COLO829 (cell line): ENCODE results near the gene PRKCA.

ENCODE experiments used
- DNase-seq: peaks from one replicate; pipeline ENCODE4 v3.0.0; 2012; ENCODE audit warnings: low spot score

The PRKCA gene

GRCh38 chr17:66810951-66811682 lies 508.7 kb downstream of the PRKCA start:
- DNase-seq: no peak

GRCh38 chr17:66811683-66812054 lies 509.3 kb downstream of the PRKCA start:
- no peak for DNase-seq

GRCh38 chr17:66812571-66812970 lies 510.2 kb downstream of the PRKCA start:
- DNase-seq: no peak

GRCh38 chr17:66813296-66813695 lies 510.9 kb downstream of the PRKCA start:
- DNase-seq: no peak

- no peak for DNase-seq
These were observed 511.6 kb downstream of the PRKCA start for GRCh38 chr17:66814026-66814425.

- no peak for DNase-seq
These were observed 512.2 kb downstream of the PRKCA start for GRCh38 chr17:66814570-66814969.

GRCh38 chr17:66817750-66818149 lies 515.3 kb downstream of the PRKCA start:
- no peak for DNase-seq

- DNase-seq: no peak
These were observed 517.1 kb downstream of the PRKCA start for GRCh38 chr17:66819466-66819865.

GRCh38 chr17:66822009-66822408 lies 519.6 kb downstream of the PRKCA start:
- DNase-seq: no peak

GRCh38 chr17:66826856-66827255 lies 524.4 kb downstream of the PRKCA start:
- no peak for DNase-seq

GRCh38 chr17:66829386-66829864 lies 527.0 kb downstream of the PRKCA start:
- DNase-seq: peak; percentile 27

GRCh38 chr17:66829883-66830282 lies 527.5 kb downstream of the PRKCA start:
- no peak for DNase-seq

- no peak for DNase-seq
These were observed 528.0 kb downstream of the PRKCA start for GRCh38 chr17:66830451-66830850.

GRCh38 chr17:66831383-66832210 lies 529.2 kb downstream of the PRKCA start:
- no peak for DNase-seq

- no peak for DNase-seq
These were observed 530.8 kb downstream of the PRKCA start for GRCh38 chr17:66833201-66833600.

- no peak for DNase-seq
These were observed 532.1 kb downstream of the PRKCA start for GRCh38 chr17:66834426-66834918.

- no peak for DNase-seq
These were observed 532.6 kb downstream of the PRKCA start, which contains the start of gene CACNG5 for GRCh38 chr17:66834919-66835454. Gene CACNG5 (plus strand): TSS chr17:66835117. CDS start chr17:66877333, 42,216 bp downstream.

- no peak for DNase-seq
These were observed 533.1 kb downstream of the PRKCA start for GRCh38 chr17:66835476-66835875.

GRCh38 chr17:66836063-66837005 lies 533.9 kb downstream of the PRKCA start:
- no peak for DNase-seq

- no peak for DNase-seq
These were observed 534.8 kb downstream of the PRKCA start for GRCh38 chr17:66837226-66837625.

- DNase-seq: no peak
These were observed 535.7 kb downstream of the PRKCA start for GRCh38 chr17:66837885-66838665.
